ENCODE results near the gene REC114.
"Not testable (repeated sequence)": the region's sequence is repeated elsewhere in the genome, so short reads cannot be mapped to it uniquely, and the experiment has no call there.

REC114 gene

GRCh38 chr15:73455876-73456275, 12.9 kb downstream of the REC114 start:
- no peak for DNase-seq (ENCODE audit: low read depth)

GRCh38 chr15:73457334-73457733, 14.4 kb downstream of the REC114 start:
- DNase-seq (ENCODE audit: low read depth), result no peak

DNA sequence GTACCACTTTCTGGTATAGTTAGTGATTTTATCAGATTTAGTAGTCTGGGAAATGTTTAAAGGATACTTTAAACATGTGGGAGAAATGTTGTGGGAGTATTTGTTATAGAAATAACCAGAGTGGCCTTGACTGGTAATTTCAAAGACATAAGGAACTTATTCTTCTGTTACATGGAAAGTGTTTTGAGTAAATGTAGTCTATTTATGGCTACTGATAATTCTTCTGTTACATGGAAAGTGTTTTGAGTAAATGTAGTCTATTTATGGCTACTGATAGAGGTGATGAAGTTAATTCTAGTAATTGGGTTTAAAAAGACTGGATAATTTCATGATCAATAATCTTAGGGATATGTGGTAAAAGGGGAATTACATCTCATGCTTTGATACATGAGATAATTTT, 17.7 kb downstream of the REC114 start:
- DNase-seq (ENCODE audit: low read depth), result no peak

GRCh38 chr15:73464602-73465001, 21.6 kb downstream of the REC114 start:
- no peak for DNase-seq (ENCODE audit: low read depth)

DNA sequence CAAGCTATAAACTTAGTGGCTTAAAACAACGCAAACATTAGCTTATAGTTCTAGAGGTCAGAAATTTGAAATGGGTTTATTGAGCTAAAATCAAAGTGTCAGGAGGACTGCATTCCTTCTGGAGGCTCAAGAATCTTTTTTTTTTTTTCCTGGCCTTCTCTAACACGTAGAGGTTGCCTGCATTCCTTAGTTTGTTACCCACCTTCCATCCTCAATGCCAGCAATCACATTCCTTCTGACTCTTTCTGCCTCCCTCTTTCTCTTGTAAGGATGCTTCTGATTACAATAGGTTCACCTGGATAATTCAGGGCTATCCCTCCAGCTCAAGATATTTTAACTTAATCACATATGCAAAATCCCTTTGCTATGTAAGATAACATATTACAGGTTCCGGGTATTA, 24.8 kb downstream of the REC114 start:
- no peak for DNase-seq (ENCODE audit: low read depth)

- no peak for DNase-seq (ENCODE audit: low read depth)
Observed at GRCh38 chr15:73474785-73475184, 31.8 kb downstream of the REC114 start.

DNA sequence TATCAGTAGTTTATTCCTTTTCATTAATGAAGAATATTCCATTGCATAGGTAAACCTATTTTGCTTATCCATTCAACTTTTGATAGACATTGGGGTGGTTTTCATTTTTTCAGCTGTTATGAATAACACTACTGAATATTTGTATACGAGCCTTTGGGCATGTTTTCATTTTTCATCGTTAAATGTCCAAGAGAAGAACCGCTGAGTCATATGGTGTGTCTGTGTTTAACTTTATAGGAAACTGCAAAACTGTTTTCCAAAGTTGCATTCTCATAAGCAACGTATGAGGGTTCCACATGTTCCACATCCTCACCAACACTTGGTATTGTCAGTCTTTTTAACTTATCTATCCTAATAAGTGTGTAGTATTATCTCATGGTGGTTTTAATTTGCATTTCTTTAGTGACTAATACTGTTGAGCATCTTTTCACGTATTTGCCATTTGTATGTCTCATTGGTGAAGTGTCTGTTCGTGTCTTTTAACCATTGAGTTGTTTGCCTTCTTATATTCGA, 33.8 kb downstream of the REC114 start:
- DNase-seq (ENCODE audit: low read depth), result no peak

- no peak for DNase-seq (ENCODE audit: low read depth)
Observed at GRCh38 chr15:73480050-73480449, 37.1 kb downstream of the REC114 start.

DNA sequence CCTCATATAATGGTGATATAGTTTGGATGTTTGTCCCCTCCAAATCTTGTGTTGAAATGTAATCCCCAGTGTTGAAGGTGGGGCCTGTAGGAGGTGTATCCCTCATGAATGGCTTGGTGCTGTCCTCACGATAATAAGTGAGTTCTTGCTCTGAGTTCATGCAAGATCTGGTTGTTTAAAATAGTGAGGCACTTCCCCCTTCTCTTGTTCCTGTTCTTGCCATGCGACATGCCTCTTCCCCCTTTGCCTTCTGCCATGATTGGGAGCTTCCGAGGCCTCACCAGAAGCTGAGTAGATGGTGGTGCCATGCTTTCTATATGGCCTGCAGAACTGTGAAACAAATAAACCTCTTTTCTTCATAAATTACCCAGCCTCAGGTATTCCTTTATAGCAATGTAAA, 39.2 kb downstream of the REC114 start:
- DNase-seq (ENCODE audit: low read depth), result no peak

- no peak for DNase-seq (ENCODE audit: low read depth)
Observed at GRCh38 chr15:73483053-73483452, 40.1 kb downstream of the REC114 start.

DNA sequence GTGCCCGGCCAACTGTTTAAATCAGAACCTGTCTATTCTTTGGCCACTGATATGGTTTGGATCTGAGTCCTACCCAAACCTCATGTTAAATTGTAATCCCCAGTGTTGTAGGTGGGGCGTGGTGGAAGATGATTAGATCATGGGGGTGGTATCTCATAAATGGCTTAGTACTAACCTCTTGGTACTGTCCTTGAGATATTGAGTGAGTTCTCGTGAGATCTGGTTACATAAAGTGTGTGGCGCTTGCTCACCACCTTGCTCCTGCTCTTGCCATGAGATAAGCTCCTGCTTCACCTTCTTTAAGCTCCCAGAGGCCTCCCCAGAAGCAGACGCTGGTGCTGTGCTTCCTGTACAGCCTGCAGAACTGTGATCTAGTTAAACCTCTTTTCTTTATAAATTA, 42.4 kb downstream of the REC114 start:
- DNase-seq (ENCODE audit: low read depth), result no peak

DNA sequence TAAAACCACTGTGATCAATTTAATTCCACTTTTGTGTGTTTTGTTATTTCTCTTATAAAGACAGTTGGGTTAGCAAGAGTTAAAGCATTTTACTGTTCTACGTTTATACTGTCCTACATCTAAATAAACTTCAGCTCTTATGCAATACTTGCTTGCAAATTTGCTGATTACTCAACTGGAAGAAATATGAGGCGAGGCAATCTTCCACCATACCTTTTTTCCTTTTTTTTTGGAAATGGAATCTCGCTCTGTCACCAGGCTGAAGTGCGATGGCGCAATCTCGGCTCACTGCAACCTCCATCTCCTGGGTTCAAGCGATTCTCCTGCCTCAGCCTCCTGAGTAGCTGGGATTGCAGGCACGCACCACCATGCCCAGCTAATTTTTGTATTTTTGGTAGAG, 42.9 kb downstream of the REC114 start:
- DNase-seq (ENCODE audit: low read depth), result not testable (repeated sequence)

DNA sequence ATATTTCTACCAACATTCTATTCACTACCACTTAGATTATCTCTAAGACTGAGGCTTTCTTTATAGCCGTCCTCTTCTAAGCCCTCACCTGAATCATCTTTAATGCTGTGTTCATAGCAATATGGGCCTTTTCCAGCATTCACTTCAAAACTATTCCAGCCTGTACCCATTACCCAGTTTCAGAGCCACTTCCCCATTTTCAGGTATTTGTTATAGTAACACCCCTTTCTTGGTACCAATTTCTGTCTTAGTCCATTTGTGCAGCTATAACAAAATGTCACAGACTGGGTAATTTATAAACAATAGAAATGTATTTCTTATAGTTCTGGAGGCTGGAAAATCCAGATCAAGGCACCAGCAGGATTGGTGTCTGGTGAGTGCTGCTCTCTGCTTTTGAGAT, 45.7 kb downstream of the REC114 start:
- no peak for DNase-seq (ENCODE audit: low read depth)

GRCh38 chr15:73493922-73494321, 51.0 kb downstream of the REC114 start:
- no peak for DNase-seq (ENCODE audit: low read depth)

GRCh38 chr15:73495181-73495580, 52.2 kb downstream of the REC114 start:
- no peak for DNase-seq (ENCODE audit: low read depth)

GRCh38 chr15:73500696-73501095, 57.7 kb downstream of the REC114 start:
- DNase-seq (ENCODE audit: low read depth), result no peak

- DNase-seq (ENCODE audit: low read depth), result no peak
Observed at GRCh38 chr15:73504885-73505284, 61.9 kb downstream of the REC114 start.

GRCh38 chr15:73515527-73515926, 72.6 kb downstream of the REC114 start:
- DNase-seq (ENCODE audit: low read depth), result no peak

GRCh38 chr15:73517566-73517965, 74.6 kb downstream of the REC114 start:
- DNase-seq (ENCODE audit: low read depth), result no peak

GRCh38 chr15:73518180-73518862, 75.4 kb downstream of the REC114 start:
- no peak for DNase-seq (ENCODE audit: low read depth)

GRCh38 chr15:73518876-73519733, 76.1 kb downstream of the REC114 start:
- no peak for DNase-seq (ENCODE audit: low read depth)

DNA sequence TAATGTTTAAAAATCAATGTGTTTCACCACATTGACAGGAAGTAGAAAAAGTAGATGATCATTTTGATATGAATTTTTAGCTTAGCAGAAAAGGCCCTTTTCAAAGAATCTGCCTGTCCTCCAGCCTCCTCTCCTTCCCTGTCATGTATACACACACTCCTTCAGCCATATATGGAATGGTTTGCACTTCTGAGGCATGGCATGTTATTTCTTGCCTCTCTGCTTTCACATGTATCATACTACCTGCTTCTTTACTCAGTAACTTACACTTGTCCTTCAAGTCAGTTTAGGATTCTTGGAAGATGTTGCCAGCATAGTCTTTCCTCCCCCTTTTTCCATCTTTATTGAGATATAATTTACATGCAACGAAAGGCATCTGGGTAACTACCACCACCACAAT, 79.0 kb downstream of the REC114 start:
- no peak for DNase-seq (ENCODE audit: low read depth)

DNA sequence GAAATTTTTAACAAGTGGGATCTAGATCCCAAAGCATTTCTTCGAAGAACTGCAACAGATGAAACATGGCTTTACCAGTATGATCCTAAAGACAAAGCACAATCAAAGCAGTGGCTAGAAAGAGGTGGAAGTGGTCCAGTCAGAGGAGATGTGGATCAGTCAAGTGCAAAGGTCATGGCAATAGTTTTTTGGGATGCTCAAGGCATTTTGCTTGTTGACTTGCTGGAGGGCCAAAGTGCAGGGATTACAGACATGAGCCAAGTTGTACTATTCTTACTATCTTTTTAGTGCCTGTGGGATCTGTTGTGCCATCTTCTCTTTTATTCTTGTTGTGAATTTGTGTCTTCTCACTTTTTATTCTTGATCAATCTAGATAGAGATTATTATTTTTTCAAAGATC, 82.0 kb downstream of the REC114 start:
- no peak for DNase-seq (ENCODE audit: low read depth)

Data from stimulated activated CD4-positive, alpha-beta T cell treated with anti-CD3 and anti-CD28 coated beads, Interleukin-2, amount 100 ng/mL, for 4 hours (primary cell).